ENCODE measurements around the gene ULK4.
"Not testable (repeated sequence)": the region's sequence is repeated elsewhere in the genome, so short reads cannot be mapped to it uniquely, and the experiment has no call there.

ULK4 gene

GRCh38 chr3:41867533-41867932 is 94.4 kb downstream of the ULK4 start:
- DNase-seq (ENCODE audit: low spot score), result no peak

- no peak for DNase-seq (ENCODE audit: low spot score)
Observed at GRCh38 chr3:41866298-41866697, 95.6 kb downstream of the ULK4 start.

DNA sequence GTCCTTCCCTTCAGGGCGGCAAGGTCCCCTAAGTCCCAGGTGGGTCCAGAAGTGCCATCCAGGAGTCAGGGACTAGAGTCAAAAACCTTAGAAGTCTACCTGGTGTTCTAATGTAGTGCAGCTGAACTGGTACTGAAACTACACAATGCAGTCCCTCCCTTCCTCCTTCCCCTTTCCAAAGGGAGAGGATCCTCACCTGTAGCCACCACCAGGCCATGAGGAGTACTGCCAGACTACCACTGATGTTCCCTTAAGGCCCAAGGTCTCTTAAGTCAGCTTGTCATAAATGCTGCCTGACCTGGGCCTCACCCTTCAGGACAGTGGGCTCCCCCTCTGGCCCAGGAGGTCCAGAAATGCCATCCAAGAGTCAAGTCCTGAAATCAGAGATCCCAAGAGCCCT is 98.9 kb downstream of the ULK4 start:
- no peak for DNase-seq (ENCODE audit: low spot score)

DNA sequence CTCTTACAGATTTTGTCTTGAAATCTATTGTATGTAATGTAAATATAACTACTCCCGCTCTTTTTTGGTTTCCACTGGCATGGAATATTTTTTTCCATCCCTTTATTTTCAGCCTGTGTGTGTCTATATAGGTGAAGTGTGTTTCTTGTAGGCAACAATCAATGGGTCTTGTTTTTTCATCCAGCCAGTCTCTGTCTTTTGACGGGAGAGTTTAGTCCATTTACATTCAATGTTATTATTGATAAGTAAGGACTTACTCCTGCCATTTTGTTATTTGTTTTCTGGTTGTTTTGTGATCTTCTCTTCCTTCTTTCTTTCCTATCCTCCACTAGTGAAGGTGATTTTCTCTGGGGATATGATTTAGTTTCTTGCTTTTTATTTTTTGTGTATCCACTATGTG is 101.4 kb downstream of the ULK4 start:
- DNase-seq (ENCODE audit: low spot score), result not testable (repeated sequence)

DNA sequence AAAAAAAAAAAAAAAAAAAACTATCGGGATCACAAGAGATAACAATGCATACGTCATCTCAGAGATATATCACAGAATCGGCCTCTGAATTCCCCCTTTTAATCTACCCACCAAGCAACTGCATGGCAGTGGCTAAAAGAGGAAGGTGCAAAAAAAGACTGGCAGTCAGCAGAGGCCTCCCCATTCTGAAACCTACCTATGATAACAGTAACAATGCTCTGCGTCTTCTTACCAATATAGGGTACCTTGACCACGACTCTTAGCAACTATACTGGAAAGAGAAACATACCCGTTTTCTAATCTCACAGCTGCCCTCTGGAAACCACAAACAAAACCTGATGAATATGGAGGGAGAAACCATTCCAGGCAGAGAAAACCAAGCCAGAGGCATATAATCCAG is 106.9 kb downstream of the ULK4 start:
- no peak for DNase-seq (ENCODE audit: low spot score)

DNA sequence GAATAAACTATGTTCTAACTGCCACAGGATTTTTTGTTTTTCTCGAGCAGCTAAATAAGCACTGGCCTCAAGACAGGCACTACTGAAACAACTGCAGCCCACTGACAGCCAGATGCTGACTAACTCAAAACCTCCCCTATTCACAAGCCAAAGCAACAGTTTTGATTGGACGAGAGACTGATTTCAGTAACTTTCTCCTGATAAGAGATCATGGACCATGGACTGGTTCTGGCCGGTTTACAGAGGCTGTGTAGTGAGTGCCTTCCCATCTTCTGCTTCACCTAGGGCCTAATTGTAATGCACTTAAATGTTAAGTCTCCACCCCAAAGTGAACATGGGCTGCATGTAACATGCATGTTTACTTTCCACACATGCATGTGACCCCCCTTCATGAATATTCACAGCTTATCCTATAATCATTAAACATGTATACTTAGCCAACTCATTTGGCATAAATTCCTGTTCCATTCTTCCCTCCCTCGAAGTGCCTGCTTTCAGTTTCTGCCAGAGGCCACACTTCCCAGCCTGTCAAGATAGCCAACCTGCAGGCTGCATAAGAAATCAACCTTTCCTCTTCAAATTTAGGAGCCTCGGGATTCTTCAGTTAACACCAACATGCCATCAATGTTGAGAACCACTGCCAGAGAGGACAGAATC is 108.2 kb downstream of the ULK4 start:
- no peak for DNase-seq (ENCODE audit: low spot score)

- DNase-seq (ENCODE audit: low spot score), result no peak
Observed at GRCh38 chr3:41848753-41849574, 112.9 kb downstream of the ULK4 start.

DNA sequence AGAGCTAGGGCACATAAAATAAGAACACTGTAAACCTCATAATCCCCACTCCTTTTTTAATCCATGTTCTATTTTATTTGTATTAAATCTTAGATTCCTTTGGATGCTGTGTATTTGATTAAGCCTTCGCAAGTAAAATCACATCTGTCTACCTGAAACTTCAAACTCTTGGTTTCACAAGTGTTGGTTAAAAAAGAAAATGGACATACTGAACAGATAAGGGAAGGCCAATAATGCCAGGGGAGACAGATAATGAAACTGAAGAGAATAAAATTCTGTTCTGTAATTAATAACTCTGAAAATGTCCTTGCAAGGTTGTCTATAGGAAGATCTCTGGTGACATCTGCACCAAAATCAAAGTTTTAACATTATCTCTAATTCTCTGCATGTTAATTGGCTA is 114.2 kb downstream of the ULK4 start:
- DNase-seq (ENCODE audit: low spot score), result no peak

GRCh38 chr3:41846850-41847249 is 115.1 kb downstream of the ULK4 start:
- DNase-seq (ENCODE audit: low spot score), result no peak

GRCh38 chr3:41845826-41846225 is 116.1 kb downstream of the ULK4 start:
- DNase-seq (ENCODE audit: low spot score), result no peak

DNA sequence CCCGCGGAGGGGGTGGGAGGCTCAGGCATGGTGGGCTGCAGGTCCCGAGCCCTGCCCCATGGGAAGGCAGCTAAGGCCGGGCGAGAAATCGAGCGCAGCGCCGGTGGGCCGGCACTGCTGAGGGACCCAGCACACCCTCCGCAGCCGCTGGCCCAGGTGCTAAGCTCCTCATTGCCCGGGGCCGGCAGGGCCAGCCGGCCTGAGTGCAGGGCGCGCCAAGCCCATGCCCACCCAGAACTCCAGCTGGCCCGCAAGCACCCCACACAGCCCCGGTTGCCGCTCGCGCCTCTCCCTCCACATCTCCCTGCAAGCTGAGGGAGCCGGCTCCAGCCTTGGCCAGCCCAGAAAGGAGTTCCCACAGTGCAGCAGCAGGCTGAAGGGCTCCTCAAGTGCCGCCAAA is 117.6 kb downstream of the ULK4 start:
- DNase-seq (ENCODE audit: low spot score), result not testable (repeated sequence)

- DNase-seq (ENCODE audit: low spot score), result not testable (repeated sequence)
Observed at GRCh38 chr3:41840936-41841668, 120.8 kb downstream of the ULK4 start.

- DNase-seq (ENCODE audit: low spot score), result no peak
Observed at GRCh38 chr3:41836360-41837134, 125.4 kb downstream of the ULK4 start.

DNA sequence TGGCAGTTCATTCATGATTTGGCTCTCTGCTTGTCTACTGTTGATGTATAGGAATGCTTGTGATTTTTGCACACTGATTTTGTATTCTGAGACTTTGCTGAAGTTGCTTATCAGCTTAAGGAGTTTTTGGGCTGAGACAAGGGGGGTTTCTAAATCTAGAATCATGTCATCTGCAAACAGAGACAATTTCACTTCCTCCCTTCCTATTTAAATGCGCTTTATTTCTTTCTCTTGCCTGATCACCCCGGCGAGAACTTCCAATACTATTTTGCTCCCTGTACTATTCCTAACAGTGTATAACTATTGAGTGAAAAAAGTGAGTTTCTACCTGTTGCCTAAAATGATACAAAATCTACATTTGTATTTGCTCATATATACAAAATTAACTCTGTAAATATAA is 128.3 kb downstream of the ULK4 start:
- no peak for DNase-seq (ENCODE audit: low spot score)

GRCh38 chr3:41819236-41819635 is 142.7 kb downstream of the ULK4 start:
- no peak for DNase-seq (ENCODE audit: low spot score)

DNA sequence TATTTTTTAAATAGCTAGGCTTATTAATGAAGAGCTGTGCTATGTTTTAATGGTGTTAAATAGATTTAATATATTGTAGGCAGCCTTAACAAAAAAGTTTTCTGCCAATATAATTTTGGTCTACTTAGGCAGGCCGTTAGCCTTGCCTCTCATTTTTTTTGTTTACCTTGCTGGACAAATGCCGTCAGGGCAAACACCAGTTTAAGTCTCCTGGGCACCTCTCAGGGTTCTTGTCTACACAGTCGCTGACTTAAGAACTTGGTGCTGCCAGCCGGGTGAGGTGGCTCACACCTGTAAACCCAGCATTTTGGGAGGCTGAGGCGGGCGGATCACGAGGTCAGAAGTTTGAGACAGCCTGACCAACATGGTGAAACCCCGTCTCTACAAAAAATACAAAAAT is 153.3 kb downstream of the ULK4 start:
- DNase-seq (ENCODE audit: low spot score), result no peak

DNA sequence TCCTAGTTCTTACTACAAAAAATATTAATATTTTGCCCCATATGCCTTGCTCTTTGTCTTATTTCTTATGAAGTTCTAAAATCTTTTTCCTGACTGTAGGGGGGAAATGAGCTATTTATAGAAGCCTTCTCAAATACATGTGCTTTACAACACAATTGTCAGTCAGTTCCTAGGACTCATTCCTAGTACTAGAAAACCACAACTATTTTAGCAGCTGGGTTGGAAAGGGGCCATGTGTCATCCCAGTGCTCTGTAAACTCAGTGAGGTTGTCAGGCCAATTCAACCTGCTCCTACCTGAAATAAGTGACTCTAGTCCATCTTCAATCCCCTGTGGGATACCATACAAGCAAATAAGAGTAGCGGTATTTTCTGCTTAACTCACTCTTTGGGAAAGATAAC is 153.8 kb downstream of the ULK4 start:
- DNase-seq (ENCODE audit: low spot score), result no peak

GRCh38 chr3:41794748-41795589 is 166.9 kb downstream of the ULK4 start:
- no peak for DNase-seq (ENCODE audit: low spot score)

DNA sequence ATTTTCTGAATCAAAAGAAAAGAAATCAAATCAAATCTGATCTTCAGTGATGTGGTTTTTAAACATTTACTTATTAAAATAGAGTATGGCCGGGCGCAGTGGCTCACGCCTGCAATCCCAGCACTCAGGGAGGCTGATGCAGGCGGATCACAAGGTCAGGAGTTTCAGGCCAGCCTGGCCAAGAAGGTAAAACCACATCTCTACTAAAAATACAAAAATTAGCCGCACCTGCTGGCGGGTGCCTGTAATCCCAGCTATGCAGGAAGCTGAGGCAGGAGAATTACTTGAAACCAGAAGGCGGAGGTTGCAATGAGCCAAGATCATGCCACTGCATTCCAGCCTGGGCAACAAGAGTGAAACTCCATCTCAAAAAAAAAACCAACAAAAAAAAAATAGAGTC is 169.1 kb downstream of the ULK4 start:
- no peak for DNase-seq (ENCODE audit: low spot score)

DNA sequence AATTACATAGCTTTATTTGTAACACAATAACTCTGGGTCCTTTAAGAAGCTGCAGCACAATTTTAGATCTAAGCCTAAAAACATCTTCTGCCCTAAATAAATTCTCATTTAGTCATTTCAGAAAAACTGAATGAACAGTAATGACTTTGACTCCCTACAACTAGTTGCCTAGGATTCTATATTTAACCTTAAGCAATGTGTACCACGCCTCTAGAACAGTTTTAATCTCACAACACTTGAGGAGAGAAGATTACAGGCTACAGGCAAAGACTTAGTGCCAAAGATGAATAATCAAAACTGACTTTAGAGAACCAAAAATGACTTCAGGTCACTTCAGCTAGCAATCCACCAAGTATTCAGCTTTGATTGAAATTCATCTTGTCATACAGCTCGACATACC is 192.8 kb downstream of the ULK4 start:
- no peak for DNase-seq (ENCODE audit: low spot score)

DNA sequence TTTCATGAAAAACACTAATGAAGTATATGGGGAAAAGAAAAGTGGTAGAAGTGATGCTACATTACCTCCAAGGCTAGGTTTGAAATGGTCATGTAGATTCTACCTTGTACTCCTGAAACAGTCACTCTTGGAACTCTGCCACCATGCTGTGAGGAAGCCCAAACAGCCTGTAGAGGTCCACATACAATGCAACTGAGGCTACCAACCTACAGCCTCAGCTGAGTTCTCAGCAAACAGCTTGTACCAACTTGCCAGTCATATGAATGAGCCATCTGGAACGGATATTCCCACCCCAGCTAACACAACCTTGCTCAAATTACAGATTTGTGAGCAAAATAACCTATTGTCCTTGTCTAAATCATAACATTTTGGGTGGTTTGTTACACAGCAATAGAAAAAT is 193.5 kb downstream of the ULK4 start:
- no peak for DNase-seq (ENCODE audit: low spot score)

Measured in hematopoietic multipotent progenitor cell treated with erythropoietin and hydrocortisone succinate and interleukin-3 and kit ligand, for 15 days (in vitro differentiated cells).